ENCODE measurements around the gene SLC11A2.

SLC11A2 gene

GRCh38 chr12:51048661-51049251, 22.6 kb upstream of the SLC11A2 start:
- Histone ChIP-seq H3K36me3 (ENCODE audit: control insufficient read depth in 4 of 4, insufficient read depth in 4 of 4, low read length in 3 of 4) (peaks cover 1 to 15% (median 10%) of the 10 kb centered on the region in 4 experiments), H3K9me3 (ENCODE audit: control extremely low read depth in 1 of 5, control insufficient read depth in 4 of 5, insufficient read depth in 2 of 5, low read depth in 1 of 5, low read length in 4 of 5) (no peaks in the 10 kb centered on the region), H3K27me3 (replicated peaks in 2 of 5; ENCODE audit: control insufficient read depth in 4 of 5, insufficient read depth in 5 of 5, low read length in 4 of 5) (no peaks in the 10 kb centered on the region), H3K4me1 (ENCODE audit: control extremely low read depth in 1 of 4, control insufficient read depth in 4 of 4, insufficient read depth in 4 of 4, low read length in 3 of 4) (peaks cover 10 to 26% (median 18%) of the 10 kb centered on the region in 4 experiments), H3K27ac (ENCODE audit: insufficient read depth in 1 of 2, low read depth in 1 of 2, low read length in 2 of 2, poor library complexity in 1 of 2, severe bottlenecking in 2 of 2) (peak overlapping the region; percentile 78 to 93), H3K4me3 (ENCODE audit: control insufficient read depth in 1 of 7, extremely low read depth in 1 of 7, insufficient read depth in 4 of 7, low read depth in 2 of 7, low read length in 6 of 7) (peak overlapping the region; percentile 82 to 97 (median 93))
- POLR2A ChIA-PET = no interaction called here
- 16% methylated on average over 11 of the region's 14 CpGs for WGBS (ENCODE audit: insufficient coverage)
- CTCF ChIA-PET = interaction anchor here (1.0 to 1.5 kb wide), 2 partner anchors 18 to 21 kb away, joined by 3 to 6 read pairs; no protein-coding TSS in a partner anchor
- no peak for DNase-seq

- Histone ChIP-seq H3K27ac (ENCODE audit: insufficient read depth in 1 of 2, low read depth in 1 of 2, low read length in 2 of 2, poor library complexity in 1 of 2, severe bottlenecking in 2 of 2) (peak within 1 kb of the TSS; percentile 78 to 93), H3K4me1 (ENCODE audit: control extremely low read depth in 1 of 4, control insufficient read depth in 4 of 4, insufficient read depth in 4 of 4, low read length in 3 of 4) (peaks cover 10 to 26% (median 18%) of the 10 kb centered on the region in 4 experiments), H3K36me3 (ENCODE audit: control insufficient read depth in 4 of 4, insufficient read depth in 4 of 4, low read length in 3 of 4) (peaks cover 0 to 6% (median 3%) of the 10 kb centered on the region in 4 experiments), H3K27me3 (replicated peaks in 2 of 5; ENCODE audit: control insufficient read depth in 4 of 5, insufficient read depth in 5 of 5, low read length in 4 of 5) (no peaks in the 10 kb centered on the region), H3K4me3 (ENCODE audit: control insufficient read depth in 1 of 7, extremely low read depth in 1 of 7, insufficient read depth in 4 of 7, low read depth in 2 of 7, low read length in 6 of 7) (peak within 1 kb of the TSS; percentile 82 to 97 (median 93)), H3K9me3 (ENCODE audit: control extremely low read depth in 1 of 5, control insufficient read depth in 4 of 5, insufficient read depth in 2 of 5, low read depth in 1 of 5, low read length in 4 of 5) (no peaks in the 10 kb centered on the region)
- POLR2A ChIA-PET = interaction anchor here (1.1 kb wide), 1 partner anchor 16 kb away, joined by 4 read pairs; no protein-coding TSS in a partner anchor
- peak; percentile 97 to 99 (median 98) for DNase-seq
- CTCF ChIA-PET = interaction anchor here (1.0 to 2.4 kb wide), 8 partner anchors 14 to 307 kb away, joined by 3 to 6 read pairs (median 4); partner anchors contain the start of gene SLC11A2
- 5% methylated on average over 43 of the region's 51 CpGs for WGBS (ENCODE audit: insufficient coverage)
These were observed 21.7 kb upstream of the SLC11A2 start, which contains the start of gene LETMD1 for GRCh38 chr12:51047655-51048540. TSS of gene LETMD1 (plus strand) at chr12:51048327. CDS start at chr12:51048357, 30 bp downstream.

- no peaks in the 10 kb centered on the region for H3K9me3 ChIP-seq (ENCODE audit: control extremely low read depth in 1 of 5, control insufficient read depth in 4 of 5, insufficient read depth in 2 of 5, low read depth in 1 of 5, low read length in 4 of 5)
- ChIA-PET POLR2A (no interaction called here), CTCF (interaction anchor here (1.2 kb wide), 1 partner anchor 9 kb away, joined by 4 read pairs; no protein-coding TSS in a partner anchor)
- WGBS (ENCODE audit: insufficient coverage) = 100% methylated on average over 2 of the region's 3 CpGs
- H3K4me1 ChIP-seq (ENCODE audit: control extremely low read depth in 1 of 4, control insufficient read depth in 4 of 4, insufficient read depth in 4 of 4, low read length in 3 of 4) = no peaks in the 10 kb centered on the region
- DNase-seq = no peak
- H3K36me3 ChIP-seq (ENCODE audit: control insufficient read depth in 4 of 4, insufficient read depth in 4 of 4, low read length in 3 of 4) = no peaks in the 10 kb centered on the region
- H3K4me3 ChIP-seq (ENCODE audit: control insufficient read depth in 1 of 7, extremely low read depth in 1 of 7, insufficient read depth in 4 of 7, low read depth in 2 of 7, low read length in 6 of 7) = no peak overlapping the region
- H3K27me3 ChIP-seq (replicated peaks in 2 of 5; ENCODE audit: control insufficient read depth in 4 of 5, insufficient read depth in 5 of 5, low read length in 4 of 5) = no peaks in the 10 kb centered on the region
- H3K27ac ChIP-seq (ENCODE audit: insufficient read depth in 1 of 2, low read depth in 1 of 2, low read length in 2 of 2, poor library complexity in 1 of 2, severe bottlenecking in 2 of 2) = no peak overlapping the region
These were observed 10.1 kb upstream of the SLC11A2 start for GRCh38 chr12:51036279-51036678.

GRCh38 chr12:51033457-51034089, 7.4 kb upstream of the SLC11A2 start:
- no peaks in the 10 kb centered on the region for H3K4me1 ChIP-seq (ENCODE audit: control extremely low read depth in 1 of 4, control insufficient read depth in 4 of 4, insufficient read depth in 4 of 4, low read length in 3 of 4)
- CTCF ChIA-PET = interaction anchor here (0.6 kb wide), 2 partner anchors 11 to 1437 kb away, joined by 3 read pairs; no protein-coding TSS in a partner anchor

GRCh38 chr12:51033048-51033447, 6.9 kb upstream of the SLC11A2 start:
- H3K27ac ChIP-seq (ENCODE audit: insufficient read depth in 1 of 2, low read depth in 1 of 2, low read length in 2 of 2, poor library complexity in 1 of 2, severe bottlenecking in 2 of 2) = no peak overlapping the region
- no peaks in the 10 kb centered on the region for H3K9me3 ChIP-seq (ENCODE audit: control extremely low read depth in 1 of 5, control insufficient read depth in 4 of 5, insufficient read depth in 2 of 5, low read depth in 1 of 5, low read length in 4 of 5)
- DNase-seq = no peak
- no CpG with 5 or more reads among the region's 2 CpGs for WGBS (ENCODE audit: insufficient coverage)
- H3K27me3 ChIP-seq (replicated peaks in 2 of 5; ENCODE audit: control insufficient read depth in 4 of 5, insufficient read depth in 5 of 5, low read length in 4 of 5) = no peaks in the 10 kb centered on the region
- H3K4me1 ChIP-seq (ENCODE audit: control extremely low read depth in 1 of 4, control insufficient read depth in 4 of 4, insufficient read depth in 4 of 4, low read length in 3 of 4) = no peaks in the 10 kb centered on the region
- CTCF ChIA-PET = interaction anchor here (0.6 kb wide), 1 partner anchor 1436 kb away, joined by 3 read pairs; no protein-coding TSS in a partner anchor
- POLR2A ChIA-PET = interaction anchor here (0.6 kb wide), 2 partner anchors 69 to 544 kb away, joined by 3 read pairs; no protein-coding TSS in a partner anchor
- no peaks in the 10 kb centered on the region for H3K36me3 ChIP-seq (ENCODE audit: control insufficient read depth in 4 of 4, insufficient read depth in 4 of 4, low read length in 3 of 4)
- H3K4me3 ChIP-seq (ENCODE audit: control insufficient read depth in 1 of 7, extremely low read depth in 1 of 7, insufficient read depth in 4 of 7, low read depth in 2 of 7, low read length in 6 of 7) = no peak overlapping the region

More at GRCh38 chr12:51033457-51034089, 7.4 kb upstream of the SLC11A2 start:
- H3K27ac ChIP-seq (ENCODE audit: insufficient read depth in 1 of 2, low read depth in 1 of 2, low read length in 2 of 2, poor library complexity in 1 of 2, severe bottlenecking in 2 of 2) = no peak overlapping the region
- POLR2A ChIA-PET = interaction anchor here (0.6 kb wide), 1 partner anchor 544 kb away, joined by 3 read pairs; no protein-coding TSS in a partner anchor
- H3K4me3 ChIP-seq (ENCODE audit: control insufficient read depth in 1 of 7, extremely low read depth in 1 of 7, insufficient read depth in 4 of 7, low read depth in 2 of 7, low read length in 6 of 7) = no peak overlapping the region
- H3K9me3 ChIP-seq (ENCODE audit: control extremely low read depth in 1 of 5, control insufficient read depth in 4 of 5, insufficient read depth in 2 of 5, low read depth in 1 of 5, low read length in 4 of 5) = no peaks in the 10 kb centered on the region
- 100% methylated on average over 2 of the region's 4 CpGs for WGBS (ENCODE audit: insufficient coverage)
- no peaks in the 10 kb centered on the region for H3K27me3 ChIP-seq (replicated peaks in 2 of 5; ENCODE audit: control insufficient read depth in 4 of 5, insufficient read depth in 5 of 5, low read length in 4 of 5)
- no peaks in the 10 kb centered on the region for H3K36me3 ChIP-seq (ENCODE audit: control insufficient read depth in 4 of 4, insufficient read depth in 4 of 4, low read length in 3 of 4)
- DNase-seq = no peak

- Histone ChIP-seq H3K36me3 (ENCODE audit: control insufficient read depth in 4 of 4, insufficient read depth in 4 of 4, low read length in 3 of 4) (no peaks in the 10 kb centered on the region), H3K4me3 (ENCODE audit: control insufficient read depth in 1 of 7, extremely low read depth in 1 of 7, insufficient read depth in 4 of 7, low read depth in 2 of 7, low read length in 6 of 7) (no peak overlapping the region), H3K27me3 (replicated peaks in 2 of 5; ENCODE audit: control insufficient read depth in 4 of 5, insufficient read depth in 5 of 5, low read length in 4 of 5) (no peaks in the 10 kb centered on the region), H3K27ac (ENCODE audit: insufficient read depth in 1 of 2, low read depth in 1 of 2, low read length in 2 of 2, poor library complexity in 1 of 2, severe bottlenecking in 2 of 2) (no peak overlapping the region), H3K4me1 (ENCODE audit: control extremely low read depth in 1 of 4, control insufficient read depth in 4 of 4, insufficient read depth in 4 of 4, low read length in 3 of 4) (peaks cover 7 to 28% (median 22%) of the 10 kb centered on the region in 4 experiments), H3K9me3 (ENCODE audit: control extremely low read depth in 1 of 5, control insufficient read depth in 4 of 5, insufficient read depth in 2 of 5, low read depth in 1 of 5, low read length in 4 of 5) (no peaks in the 10 kb centered on the region)
- ChIA-PET POLR2A (no interaction called here), CTCF (interaction anchor here (0.8 to 2.7 kb wide), 6 partner anchors 20 to 215 kb away, joined by 3 to 20 read pairs (median 4); partner anchors contain the start of gene LETMD1)
- no peak for DNase-seq
- 75% methylated on average over 2 of the region's 5 CpGs for WGBS (ENCODE audit: insufficient coverage)
These were observed 2.6 kb upstream of the SLC11A2 start for GRCh38 chr12:51028813-51029150.
